Osteoblast (primary cell): Measurements from ENCODE around the gene ENTR1. TPM values are rescaled to one million over a fixed set of nuclear protein-coding genes. Genes with fewer than 3 reads are reported as not detected.

Experiments used
- DNase-seq: peaks from one replicate; pipeline ENCODE4 v3.0.0; 2011; ENCODE audit warnings: low spot score, mixed read lengths; ENCODE audit not compliant: insufficient read length; ENCODE audit errors: missing footprints
- H2AFZ ChIP-seq: 2 replicates; pipeline ENCODE4 v1.6.0; 2011; ENCODE audit warnings: mild to moderate bottlenecking, low read length
- H3K27ac ChIP-seq: 2 replicates; pipeline ENCODE4 v1.5.1; 2011; ENCODE audit warnings: mild to moderate bottlenecking, low read depth, low read length, moderate library complexity
- H3K27me3 ChIP-seq: 2 replicates; pipeline ENCODE4 v1.6.0; 2012; ENCODE audit warnings: mild to moderate bottlenecking, control low read depth, inconsistent platforms, low read length, moderate library complexity; ENCODE audit not compliant: insufficient read depth
- H3K36me3 ChIP-seq: 2 replicates; pipeline ENCODE4 v1.5.1; 2011; ENCODE audit warnings: mild to moderate bottlenecking, low read length, control low read depth, moderate library complexity; ENCODE audit not compliant: insufficient read depth
- H3K4me1 ChIP-seq: 2 replicates; pipeline ENCODE4 v1.5.1; 2011; ENCODE audit warnings: mild to moderate bottlenecking, low read length, control low read depth, moderate library complexity; ENCODE audit not compliant: insufficient read depth
- H3K4me2 ChIP-seq: 2 replicates; pipeline ENCODE4 v1.6.0; 2011; ENCODE audit warnings: mild to moderate bottlenecking, low read length; ENCODE audit not compliant: insufficient read depth
- H3K4me3 ChIP-seq: fragments of 200-600 bp; sonication (generic); 3 replicates; pipeline ENCODE4 v1.5.1; 2012; ENCODE audit warnings: mild to moderate bottlenecking, low read length, inconsistent platforms; ENCODE audit not compliant: insufficient read depth
- H3K79me2 ChIP-seq: 2 replicates; pipeline ENCODE4 v1.6.0; 2012; ENCODE audit warnings: mild to moderate bottlenecking, low read length, control low read depth, inconsistent platforms; ENCODE audit not compliant: insufficient read depth
- H3K9me3 ChIP-seq: 2 replicates; pipeline ENCODE4 v1.5.1; 2011; ENCODE audit warnings: low read depth, low read length, control low read depth
- H4K20me1 ChIP-seq: 2 replicates; pipeline ENCODE4 v1.6.0; 2012; ENCODE audit warnings: mild to moderate bottlenecking, low read length, control low read depth; ENCODE audit not compliant: insufficient read depth
- total RNA-seq: library from RNA; depleted of rRNA; stranded (reverse); fragments of >200 nt; gene quantifications from 2 replicates; pipeline ENCODE4 v1.2.3, GENCODE V29; 2012
- TF ChIP-seq, protein P1 (sequence below): IDR thresholded peaks from 2 replicates; pipeline ENCODE4 v1.5.1; 2011; ENCODE audit warnings: mild to moderate bottlenecking, low read depth, low read length, moderate library complexity; ENCODE audit errors: extremely low read depth

ENTR1 gene
- total RNA-seq, 1 donor: 40.2 TPM

DNA sequence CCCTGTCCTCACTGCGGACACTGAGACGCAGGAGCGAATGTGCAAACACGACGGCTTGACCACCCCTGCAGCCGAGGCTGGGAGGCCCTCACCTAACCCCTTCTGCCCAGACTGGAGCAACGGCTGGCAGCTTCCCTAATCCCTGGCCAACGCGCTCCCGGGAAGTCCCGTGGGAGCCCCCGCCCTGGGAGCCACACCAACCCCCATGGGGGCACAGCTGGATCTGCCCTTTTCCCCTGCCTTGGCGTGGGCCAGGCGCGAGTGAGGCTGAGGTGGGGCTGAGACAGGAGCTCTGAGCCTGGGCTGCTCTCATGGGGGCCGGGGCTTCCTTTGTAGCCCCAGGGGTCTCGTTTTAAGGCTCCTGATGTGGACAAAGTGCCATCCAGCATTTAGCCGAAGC is 42.2 kb downstream of the ENTR1 start:
- peaks cover 12% of the 10 kb centered on the region for H3K79me2 ChIP-seq
- peaks cover 10% of the 10 kb centered on the region for H4K20me1 ChIP-seq
- TF ChIP-seq, protein P1, sequence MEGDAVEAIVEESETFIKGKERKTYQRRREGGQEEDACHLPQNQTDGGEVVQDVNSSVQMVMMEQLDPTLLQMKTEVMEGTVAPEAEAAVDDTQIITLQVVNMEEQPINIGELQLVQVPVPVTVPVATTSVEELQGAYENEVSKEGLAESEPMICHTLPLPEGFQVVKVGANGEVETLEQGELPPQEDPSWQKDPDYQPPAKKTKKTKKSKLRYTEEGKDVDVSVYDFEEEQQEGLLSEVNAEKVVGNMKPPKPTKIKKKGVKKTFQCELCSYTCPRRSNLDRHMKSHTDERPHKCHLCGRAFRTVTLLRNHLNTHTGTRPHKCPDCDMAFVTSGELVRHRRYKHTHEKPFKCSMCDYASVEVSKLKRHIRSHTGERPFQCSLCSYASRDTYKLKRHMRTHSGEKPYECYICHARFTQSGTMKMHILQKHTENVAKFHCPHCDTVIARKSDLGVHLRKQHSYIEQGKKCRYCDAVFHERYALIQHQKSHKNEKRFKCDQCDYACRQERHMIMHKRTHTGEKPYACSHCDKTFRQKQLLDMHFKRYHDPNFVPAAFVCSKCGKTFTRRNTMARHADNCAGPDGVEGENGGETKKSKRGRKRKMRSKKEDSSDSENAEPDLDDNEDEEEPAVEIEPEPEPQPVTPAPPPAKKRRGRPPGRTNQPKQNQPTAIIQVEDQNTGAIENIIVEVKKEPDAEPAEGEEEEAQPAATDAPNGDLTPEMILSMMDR: no peak
- no peak overlapping the region for H2AFZ ChIP-seq
- H3K4me3 ChIP-seq: no peak overlapping the region
- no peaks in the 10 kb centered on the region for H3K27me3 ChIP-seq
- no peak overlapping the region for H3K4me2 ChIP-seq
- H3K4me1 ChIP-seq: peaks cover 17% of the 10 kb centered on the region
- H3K9me3 ChIP-seq: no peaks in the 10 kb centered on the region
- DNase-seq: no peak
- no peaks in the 10 kb centered on the region for H3K36me3 ChIP-seq
- H3K27ac ChIP-seq: no peak overlapping the region

DNA sequence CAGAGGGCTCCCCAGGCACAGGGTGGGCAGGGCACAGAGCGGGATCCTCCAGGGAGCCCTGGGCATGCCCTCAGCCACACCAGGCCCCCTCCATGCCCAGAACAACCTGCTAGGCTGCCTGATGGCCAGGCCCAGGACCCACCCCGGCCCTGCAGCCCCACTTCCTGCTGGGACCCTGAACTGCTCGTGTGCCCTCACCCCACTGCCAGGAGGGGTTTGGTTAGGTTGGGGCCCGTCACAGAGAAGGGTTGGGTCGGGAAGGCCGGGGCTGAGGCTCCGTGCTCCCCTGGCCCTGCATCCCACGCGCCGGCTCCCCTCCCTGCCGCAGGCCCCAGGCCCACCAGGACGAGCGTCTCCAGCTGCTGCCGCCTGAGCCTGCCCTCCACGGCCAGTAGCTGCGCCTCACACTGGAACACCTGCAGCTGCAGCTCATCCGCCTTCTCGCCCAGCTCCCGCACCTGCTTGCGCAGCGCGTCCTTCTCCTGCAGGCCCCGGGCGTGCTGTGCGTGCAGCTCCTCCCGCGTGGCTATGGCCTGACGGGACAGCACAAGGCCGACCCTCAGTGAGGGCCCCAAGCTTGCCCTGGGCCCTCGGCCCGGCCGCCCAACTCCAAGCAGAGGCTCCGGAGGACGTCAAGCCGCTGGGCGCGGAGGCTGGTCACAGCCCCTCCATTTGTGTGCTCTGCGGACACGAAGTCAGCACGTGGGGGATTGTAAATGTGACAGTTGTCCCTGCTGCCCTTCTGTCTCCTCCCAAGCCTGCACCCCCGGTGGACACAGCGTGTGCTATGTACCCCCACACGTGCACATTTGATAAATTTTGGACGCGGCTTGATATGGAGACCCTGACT is 42.9 kb downstream of the ENTR1 start:
- Histone ChIP-seq H3K9me3 (no peaks in the 10 kb centered on the region), H3K79me2 (peaks cover 12% of the 10 kb centered on the region), H3K36me3 (no peaks in the 10 kb centered on the region), H3K27me3 (no peaks in the 10 kb centered on the region), H4K20me1 (peaks cover 10% of the 10 kb centered on the region), H3K4me3 (no peak overlapping the region), H2AFZ (no peak overlapping the region), H3K27ac (no peak overlapping the region), H3K4me1 (peaks cover 15% of the 10 kb centered on the region), H3K4me2 (no peak overlapping the region)
- DNase-seq: no peak
- TF ChIP-seq, protein P1: no peak

DNA sequence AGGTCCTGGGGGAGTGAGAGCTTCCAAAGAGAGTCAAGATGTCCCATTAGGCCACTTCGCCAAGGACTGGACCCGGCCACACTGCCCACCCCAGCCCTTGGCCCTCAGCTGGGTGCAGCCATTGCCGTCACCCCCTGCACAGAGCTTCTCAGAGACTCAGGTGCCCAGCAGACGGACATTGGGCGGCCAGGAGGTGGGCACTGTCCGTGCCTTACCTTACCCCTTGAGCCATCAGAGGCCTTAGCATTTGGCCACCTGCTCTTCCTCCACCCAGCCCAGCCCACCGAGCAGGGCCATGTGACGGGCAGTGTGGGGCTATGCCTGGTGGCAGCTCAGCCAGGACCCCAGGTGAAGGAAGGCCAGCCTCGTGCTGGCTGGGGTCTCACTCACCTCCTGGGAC is 43.6 kb downstream of the ENTR1 start:
- no peak for DNase-seq
- H3K27ac ChIP-seq: no peak overlapping the region
- no peak overlapping the region for H2AFZ ChIP-seq
- no peaks in the 10 kb centered on the region for H3K36me3 ChIP-seq
- TF ChIP-seq, protein P1: no peak
- peaks cover 13% of the 10 kb centered on the region for H3K4me1 ChIP-seq
- H3K79me2 ChIP-seq: peaks cover 12% of the 10 kb centered on the region
- no peaks in the 10 kb centered on the region for H3K9me3 ChIP-seq
- no peaks in the 10 kb centered on the region for H3K27me3 ChIP-seq
- H3K4me2 ChIP-seq: no peak overlapping the region
- H4K20me1 ChIP-seq: peaks cover 10% of the 10 kb centered on the region
- no peak overlapping the region for H3K4me3 ChIP-seq

DNA sequence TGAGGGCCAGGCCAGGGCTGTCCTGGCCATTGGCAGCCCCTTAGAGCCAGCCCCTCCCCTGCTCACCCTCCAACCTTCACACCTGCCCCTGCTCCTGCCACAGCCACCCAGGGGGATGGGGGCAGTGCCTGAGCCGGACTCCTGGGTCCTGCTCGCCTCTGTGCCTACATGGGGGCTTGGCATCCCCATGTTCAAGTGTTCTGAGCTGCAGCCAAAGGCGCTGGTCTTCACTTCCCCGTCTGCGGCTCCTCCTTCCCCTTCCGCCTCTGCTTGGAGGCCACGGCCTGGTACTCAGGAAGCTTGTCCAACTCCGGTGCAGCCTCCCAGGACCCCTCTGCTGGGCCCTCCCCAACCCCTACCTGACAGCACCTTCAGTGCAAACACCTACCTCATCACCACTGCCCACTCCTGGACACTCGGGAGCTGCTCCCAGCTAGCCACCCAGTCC is 44.6 kb downstream of the ENTR1 start:
- H3K4me1 ChIP-seq: peaks cover 20% of the 10 kb centered on the region
- H2AFZ ChIP-seq: no peak overlapping the region
- DNase-seq: no peak
- no peak overlapping the region for H3K4me3 ChIP-seq
- no peaks in the 10 kb centered on the region for H3K27me3 ChIP-seq
- peaks cover 12% of the 10 kb centered on the region for H3K79me2 ChIP-seq
- H4K20me1 ChIP-seq: peaks cover 10% of the 10 kb centered on the region
- TF ChIP-seq, protein P1: no peak
- H3K27ac ChIP-seq: no peak overlapping the region
- H3K4me2 ChIP-seq: no peak overlapping the region
- no peaks in the 10 kb centered on the region for H3K9me3 ChIP-seq
- no peaks in the 10 kb centered on the region for H3K36me3 ChIP-seq
